Measurements from ENCODE around the gene HIGD1A. TPM values are rescaled to one million over a fixed set of nuclear protein-coding genes. Genes with fewer than 3 reads are reported as not detected.

HIGD1A gene
- polyA plus RNA-seq, 1 of the 3 experiments (the other 2 are of a cell fraction): 72.1 TPM

DNA sequence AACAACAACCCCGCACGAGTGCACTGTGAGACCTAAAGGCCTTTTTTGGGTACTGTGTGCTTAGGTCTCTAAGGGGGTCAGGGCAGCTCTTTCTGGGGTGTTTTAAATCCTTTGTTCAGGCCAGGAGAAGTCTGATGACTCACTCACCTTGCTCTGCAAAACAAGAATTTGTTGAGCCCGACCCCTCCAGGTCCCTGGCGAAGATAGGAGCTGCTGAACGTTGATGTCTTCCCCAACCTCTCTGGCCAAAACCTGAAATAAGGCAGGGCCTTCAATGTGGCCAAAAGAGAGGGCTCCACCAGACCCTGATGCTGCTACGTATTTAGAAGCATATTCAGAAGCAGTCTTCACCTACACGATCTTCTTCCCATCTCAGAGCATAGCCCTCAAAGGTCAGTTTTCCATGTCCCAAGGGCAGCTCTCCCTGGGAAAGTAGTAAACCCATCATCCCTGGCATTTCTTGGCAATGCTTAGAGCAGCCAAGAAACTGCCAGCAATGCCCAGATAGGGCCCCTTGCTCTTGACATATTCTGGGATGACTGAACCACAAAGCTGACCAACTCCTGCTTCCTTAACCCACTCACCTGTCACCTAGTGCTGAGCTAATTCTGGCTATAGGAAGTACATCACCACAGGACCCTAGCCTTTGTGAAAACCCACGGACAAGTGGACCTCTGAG is 58.4 kb downstream of the HIGD1A start:
- Histone ChIP-seq H3K9ac (no peak overlapping the region), H3K27ac (ENCODE audit: low read depth in 2 of 2, low read length in 1 of 2) (no peak overlapping the region), H2AFZ (ENCODE audit: low read depth) (no peak overlapping the region), H3K36me3 (replicated peaks in 1 of 2; ENCODE audit: control insufficient read depth in 1 of 2, insufficient read depth in 2 of 2, low read length in 1 of 2) (no peaks in the 10 kb centered on the region), H3K79me2 (ENCODE audit: insufficient read depth) (no peaks in the 10 kb centered on the region), H3K27me3 (ENCODE audit: insufficient read depth) (no peaks in the 10 kb centered on the region), H3F3A (replicated peaks; ENCODE audit: insufficient read depth) (no peaks in the 10 kb centered on the region), H3K9me3 (no peaks in the 10 kb centered on the region), H3K4me2 (no peak overlapping the region), H3K9me2 (no peaks in the 10 kb centered on the region), H3K4me1 (ENCODE audit: control insufficient read depth in 1 of 2, insufficient read depth in 2 of 2, low read depth in 1 of 2, low read length in 1 of 2) (no peaks in the 10 kb centered on the region), H4K20me1 (ENCODE audit: insufficient read depth) (no peaks in the 10 kb centered on the region), H3K4me3 (ENCODE audit: low read depth in 2 of 2, low read length in 1 of 2) (no peak overlapping the region)
- ChIA-PET POLR2A (no interaction called here), CTCF (interaction anchor here (0.7 to 11.4 kb wide), 12 partner anchors 10 to 244 kb away, joined by 3 to 92 read pairs (median 7); partner anchors contain the start of genes NKTR, VIPR1 and ZBTB47)
- no peak for DNase-seq
- WGBS (ENCODE audit: low lambda C conversion rate): 63% methylated on average over 8 of the region's 8 CpGs
- no peak for TF ChIP-seq RCOR1 (IDR thresholded peaks at IDR 0.05; ENCODE audit: low read length)
- no peak for TF ChIP-seq ELF1 (IDR thresholded peaks at IDR 0.05)
- TF ChIP-seq, protein P1, sequence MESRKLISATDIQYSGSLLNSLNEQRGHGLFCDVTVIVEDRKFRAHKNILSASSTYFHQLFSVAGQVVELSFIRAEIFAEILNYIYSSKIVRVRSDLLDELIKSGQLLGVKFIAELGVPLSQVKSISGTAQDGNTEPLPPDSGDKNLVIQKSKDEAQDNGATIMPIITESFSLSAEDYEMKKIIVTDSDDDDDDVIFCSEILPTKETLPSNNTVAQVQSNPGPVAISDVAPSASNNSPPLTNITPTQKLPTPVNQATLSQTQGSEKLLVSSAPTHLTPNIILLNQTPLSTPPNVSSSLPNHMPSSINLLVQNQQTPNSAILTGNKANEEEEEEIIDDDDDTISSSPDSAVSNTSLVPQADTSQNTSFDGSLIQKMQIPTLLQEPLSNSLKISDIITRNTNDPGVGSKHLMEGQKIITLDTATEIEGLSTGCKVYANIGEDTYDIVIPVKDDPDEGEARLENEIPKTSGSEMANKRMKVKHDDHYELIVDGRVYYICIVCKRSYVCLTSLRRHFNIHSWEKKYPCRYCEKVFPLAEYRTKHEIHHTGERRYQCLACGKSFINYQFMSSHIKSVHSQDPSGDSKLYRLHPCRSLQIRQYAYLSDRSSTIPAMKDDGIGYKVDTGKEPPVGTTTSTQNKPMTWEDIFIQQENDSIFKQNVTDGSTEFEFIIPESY (IDR thresholded peaks at IDR 0.05; ENCODE audit: borderline replicate concordance, low read depth): no peak
- no peak for TF ChIP-seq GATA2 (CRISPR knock-in tag; IDR thresholded peaks at IDR 0.05)
- TF ChIP-seq, protein P2, sequence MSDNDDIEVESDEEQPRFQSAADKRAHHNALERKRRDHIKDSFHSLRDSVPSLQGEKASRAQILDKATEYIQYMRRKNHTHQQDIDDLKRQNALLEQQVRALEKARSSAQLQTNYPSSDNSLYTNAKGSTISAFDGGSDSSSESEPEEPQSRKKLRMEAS (IDR thresholded peaks at IDR 0.05; ENCODE audit: low read depth): no peak
- no peak for TF ChIP-seq POLR2AphosphoS5 (IDR thresholded peaks at IDR 0.05; ENCODE audit: low read depth, low read length)
- TF ChIP-seq NRF1 (IDR thresholded peaks at IDR 0.05; ENCODE audit: low read depth, low read length): no peak
- no peak for TF ChIP-seq MEF2A (IDR thresholded peaks at IDR 0.05; ENCODE audit: borderline replicate concordance, low read depth)
- TF ChIP-seq RAD21 (IDR thresholded peaks at IDR 0.05; ENCODE audit: low read length): no peak
- TF ChIP-seq, protein P3, sequence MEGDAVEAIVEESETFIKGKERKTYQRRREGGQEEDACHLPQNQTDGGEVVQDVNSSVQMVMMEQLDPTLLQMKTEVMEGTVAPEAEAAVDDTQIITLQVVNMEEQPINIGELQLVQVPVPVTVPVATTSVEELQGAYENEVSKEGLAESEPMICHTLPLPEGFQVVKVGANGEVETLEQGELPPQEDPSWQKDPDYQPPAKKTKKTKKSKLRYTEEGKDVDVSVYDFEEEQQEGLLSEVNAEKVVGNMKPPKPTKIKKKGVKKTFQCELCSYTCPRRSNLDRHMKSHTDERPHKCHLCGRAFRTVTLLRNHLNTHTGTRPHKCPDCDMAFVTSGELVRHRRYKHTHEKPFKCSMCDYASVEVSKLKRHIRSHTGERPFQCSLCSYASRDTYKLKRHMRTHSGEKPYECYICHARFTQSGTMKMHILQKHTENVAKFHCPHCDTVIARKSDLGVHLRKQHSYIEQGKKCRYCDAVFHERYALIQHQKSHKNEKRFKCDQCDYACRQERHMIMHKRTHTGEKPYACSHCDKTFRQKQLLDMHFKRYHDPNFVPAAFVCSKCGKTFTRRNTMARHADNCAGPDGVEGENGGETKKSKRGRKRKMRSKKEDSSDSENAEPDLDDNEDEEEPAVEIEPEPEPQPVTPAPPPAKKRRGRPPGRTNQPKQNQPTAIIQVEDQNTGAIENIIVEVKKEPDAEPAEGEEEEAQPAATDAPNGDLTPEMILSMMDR (IDR thresholded peaks at IDR 0.05): no peak
- TF ChIP-seq, protein P4, sequence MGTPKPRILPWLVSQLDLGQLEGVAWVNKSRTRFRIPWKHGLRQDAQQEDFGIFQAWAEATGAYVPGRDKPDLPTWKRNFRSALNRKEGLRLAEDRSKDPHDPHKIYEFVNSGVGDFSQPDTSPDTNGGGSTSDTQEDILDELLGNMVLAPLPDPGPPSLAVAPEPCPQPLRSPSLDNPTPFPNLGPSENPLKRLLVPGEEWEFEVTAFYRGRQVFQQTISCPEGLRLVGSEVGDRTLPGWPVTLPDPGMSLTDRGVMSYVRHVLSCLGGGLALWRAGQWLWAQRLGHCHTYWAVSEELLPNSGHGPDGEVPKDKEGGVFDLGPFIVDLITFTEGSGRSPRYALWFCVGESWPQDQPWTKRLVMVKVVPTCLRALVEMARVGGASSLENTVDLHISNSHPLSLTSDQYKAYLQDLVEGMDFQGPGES (IDR thresholded peaks at IDR 0.05; ENCODE audit: low read depth, low read length): no peak
- no peak for TF ChIP-seq YY1 (IDR thresholded peaks at IDR 0.05; ENCODE audit: low read depth)
- no peak for TF ChIP-seq JUND (IDR thresholded peaks at IDR 0.05)
- no peak for TF ChIP-seq MXI1 (IDR thresholded peaks at IDR 0.05; ENCODE audit: low read depth, low read length)
- no peak for TF ChIP-seq EZH2phosphoT487 (IDR thresholded peaks at IDR 0.05; ENCODE audit: borderline replicate concordance, low read depth)
- no peak for TF ChIP-seq CHD2 (IDR thresholded peaks at IDR 0.05; ENCODE audit: low read length, partially characterized antibody)
- no peak for TF ChIP-seq SIN3A (IDR thresholded peaks at IDR 0.05; ENCODE audit: borderline replicate concordance, low read depth, low read length)

Measured in SK-N-SH (cell line).